GM10248 (cell line): Measurements from ENCODE around the gene L3MBTL3.

Experiments
- CTCF ChIA-PET: fragments of 300-600 bp; sonication (Branson Sonifier 250); formaldehyde crosslinking; extraction: SDS; loops from one replicate; lab custom pipeline; 2021; ENCODE audit warnings: antibody characterized with exemption; lab: Yijun Ruan, JAX
- POLR2A ChIA-PET: fragments of 350-650 bp; sonication (Branson Sonifier 250); formaldehyde crosslinking; extraction: SDS; loops from one replicate; lab custom pipeline; 2020; ENCODE audit warnings: antibody characterized with exemption; lab: Yijun Ruan, JAX
- DNase-seq: peaks from one replicate; pipeline ENCODE4 v3.0.0; 2012; ENCODE audit errors: extremely low spot score
- CTCF ChIP-seq: IDR thresholded peaks from 2 replicates; pipeline ENCODE4 v1.5.1; 2012; ENCODE audit warnings: mild to moderate bottlenecking, low read depth; ENCODE audit errors: extremely low read depth, missing control alignments, control extremely low read depth

L3MBTL3 gene

DNA sequence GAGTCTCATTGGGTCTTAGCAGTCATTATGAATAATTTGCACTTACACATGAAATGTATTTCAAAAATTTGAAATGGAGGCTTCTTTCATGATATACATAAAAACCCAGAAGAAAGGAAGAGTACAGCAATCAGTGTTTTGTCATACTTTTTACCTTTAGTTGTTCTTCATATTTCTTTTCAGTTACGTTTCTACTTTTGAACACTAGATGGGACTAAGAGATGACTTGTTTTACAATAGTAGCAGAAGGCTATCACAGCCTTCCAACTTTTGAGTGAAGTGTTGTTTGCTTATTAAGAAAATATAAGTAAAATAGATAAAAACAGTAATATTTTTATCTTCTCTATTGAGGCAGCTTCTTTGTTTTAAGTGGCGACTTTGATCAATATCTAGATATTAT lies 58.1 kb downstream of the L3MBTL3 start:
- CTCF ChIA-PET, result interaction anchor here (0.8 to 1.1 kb wide), 2 partner anchors 131 to 206 kb away, joined by 3 to 5 read pairs; no protein-coding TSS in a partner anchor
- TF ChIP-seq CTCF, result peak; percentile 24
- POLR2A ChIA-PET, result no interaction called here
- no peak for DNase-seq

GRCh38 chr6:130090796-130091195 lies 72.4 kb downstream of the L3MBTL3 start:
- POLR2A ChIA-PET, result no interaction called here
- DNase-seq, result no peak
- TF ChIP-seq CTCF, result no peak
- CTCF ChIA-PET, result interaction anchor here (1.0 to 1.8 kb wide), 3 partner anchors 13 to 742 kb away, joined by 3 to 7 read pairs (median 3); no protein-coding TSS in a partner anchor

- POLR2A ChIA-PET, result no interaction called here
- CTCF ChIA-PET, result no interaction called here
Measured at GRCh38 chr6:130093546-130093945, 75.2 kb downstream of the L3MBTL3 start.

DNA sequence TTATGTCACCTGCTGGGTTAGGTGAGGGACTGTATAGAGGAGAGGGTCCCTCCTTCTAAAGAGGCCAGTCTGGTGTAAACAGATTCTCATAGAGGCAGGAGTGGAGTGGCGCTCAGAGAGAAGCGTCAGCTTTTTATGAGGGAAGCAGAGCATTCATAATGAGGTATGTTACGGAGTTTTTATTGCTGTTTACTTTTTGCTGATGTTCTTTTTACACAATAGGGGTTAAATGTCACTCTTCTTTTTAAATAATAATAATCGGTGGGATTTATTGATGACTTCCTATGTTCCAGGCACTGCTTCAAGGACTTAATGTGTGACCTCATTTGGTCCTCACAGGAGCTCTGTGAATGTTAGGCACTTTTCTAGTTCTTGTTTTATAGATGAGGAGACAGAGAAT lies 79.9 kb downstream of the L3MBTL3 start:
- DNase-seq, result no peak
- ChIA-PET POLR2A (no interaction called here), CTCF (no interaction called here)
- TF ChIP-seq CTCF, result no peak

More at GRCh38 chr6:130093546-130093945, 75.2 kb downstream of the L3MBTL3 start:
- no peak for DNase-seq
- TF ChIP-seq CTCF, result no peak

DNA sequence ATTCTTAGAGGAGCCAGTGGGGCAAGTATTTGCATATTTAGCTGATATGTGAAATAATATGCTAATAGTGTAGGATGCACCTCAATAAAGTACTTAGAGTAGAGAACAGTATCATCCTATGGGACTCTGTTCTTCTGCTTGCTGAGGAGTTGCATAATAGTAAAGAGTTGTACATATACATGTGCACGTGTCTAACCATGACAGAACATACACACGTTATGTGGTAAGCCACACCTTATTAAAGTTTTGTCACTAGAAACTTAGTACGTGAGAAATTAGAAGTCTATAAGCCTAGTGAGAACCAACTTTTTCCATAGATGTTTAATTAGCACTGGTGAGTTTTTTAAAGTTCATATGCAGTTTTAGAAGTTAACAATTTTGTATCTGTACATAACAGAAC lies 80.7 kb downstream of the L3MBTL3 start:
- CTCF ChIA-PET, result no interaction called here
- DNase-seq, result no peak
- POLR2A ChIA-PET, result no interaction called here
- TF ChIP-seq CTCF, result no peak

- POLR2A ChIA-PET, result no interaction called here
- CTCF ChIA-PET, result no interaction called here
- no peak for TF ChIP-seq CTCF
- peak; percentile 28 for DNase-seq
Measured at GRCh38 chr6:130105996-130106704, 87.8 kb downstream of the L3MBTL3 start.
